Activated CD8-positive, alpha-beta memory T cell treated with anti-CD3 and anti-CD28 coated beads, Interleukin-2, amount 50 U/mL, for 1 hour (primary cell): ENCODE results near the gene TSTD2.
"Not testable (repeated sequence)": the region's sequence is repeated elsewhere in the genome, so short reads cannot be mapped to it uniquely, and the experiment has no call there.

Experiments used
- DNase-seq: peaks from one replicate; pipeline ENCODE4 v3.0.0-alpha.2; 2020; ENCODE audit errors: extremely low read depth

The TSTD2 gene

DNA sequence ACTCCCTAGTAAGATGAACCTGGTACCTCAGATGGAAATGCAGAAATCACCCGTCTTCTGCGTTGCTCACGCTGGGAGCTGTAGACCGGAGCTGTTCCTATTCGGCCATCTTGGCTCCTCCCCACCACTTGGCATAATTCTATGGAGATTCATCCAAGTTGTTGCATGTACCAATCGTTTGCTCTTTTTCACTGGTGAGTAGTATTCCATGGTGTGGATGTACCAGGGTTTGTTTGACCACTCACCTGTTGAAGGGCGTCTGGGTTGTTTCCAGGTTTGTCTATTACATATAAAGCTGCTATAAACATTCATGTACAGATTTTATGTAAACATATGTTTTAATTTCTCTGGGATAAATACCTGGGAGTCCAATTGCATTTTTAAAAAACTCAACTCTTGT, 46.3 kb downstream of the TSTD2 start:
- DNase-seq = not testable (repeated sequence)

DNA sequence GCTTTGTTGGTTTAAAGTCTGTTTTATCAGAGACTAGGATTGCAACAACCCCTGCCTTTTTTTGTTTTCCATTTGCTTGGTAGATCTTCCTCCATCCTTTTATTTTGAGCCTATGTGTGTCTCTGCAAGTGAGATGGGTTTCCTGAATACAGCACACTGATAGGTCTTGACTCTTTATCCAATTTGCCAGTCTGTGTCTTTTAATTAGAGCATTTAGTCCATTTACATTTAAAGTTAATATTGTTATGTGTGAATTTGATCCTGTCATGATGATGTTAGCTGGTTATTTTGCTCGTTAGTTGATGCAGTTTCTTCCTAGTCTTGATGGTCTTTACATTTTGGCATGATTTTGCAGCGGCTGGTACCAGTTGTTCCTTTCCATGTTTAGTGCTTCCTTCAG, 48.4 kb downstream of the TSTD2 start:
- DNase-seq = not testable (repeated sequence)

GRCh38 chr9:97581590-97581989, 51.6 kb downstream of the TSTD2 start:
- not testable (repeated sequence) for DNase-seq

- no peak for DNase-seq
Observed at GRCh38 chr9:97579914-97580313, 53.3 kb downstream of the TSTD2 start.

GRCh38 chr9:97578846-97579245, 54.3 kb downstream of the TSTD2 start:
- DNase-seq = no peak

DNA sequence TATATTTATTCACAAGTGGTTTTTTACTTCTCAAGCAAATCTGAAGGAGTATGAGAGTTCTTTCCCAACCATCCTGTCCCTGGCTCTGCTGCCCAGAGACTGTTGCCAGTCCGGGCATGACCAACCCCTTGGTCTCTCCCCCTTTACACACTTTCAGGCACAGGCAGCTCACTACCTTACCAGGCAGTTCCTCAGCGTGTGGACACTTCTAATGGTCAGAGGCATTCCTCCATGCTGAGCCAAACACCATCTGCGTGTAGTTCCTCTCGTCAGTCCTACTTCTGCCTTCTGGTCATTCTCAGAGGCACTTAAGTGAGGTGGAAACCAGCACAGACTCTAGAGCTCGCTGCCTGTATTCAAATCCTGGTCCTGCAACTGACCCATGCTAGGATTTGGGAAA, 56.1 kb downstream of the TSTD2 start:
- no peak for DNase-seq

DNA sequence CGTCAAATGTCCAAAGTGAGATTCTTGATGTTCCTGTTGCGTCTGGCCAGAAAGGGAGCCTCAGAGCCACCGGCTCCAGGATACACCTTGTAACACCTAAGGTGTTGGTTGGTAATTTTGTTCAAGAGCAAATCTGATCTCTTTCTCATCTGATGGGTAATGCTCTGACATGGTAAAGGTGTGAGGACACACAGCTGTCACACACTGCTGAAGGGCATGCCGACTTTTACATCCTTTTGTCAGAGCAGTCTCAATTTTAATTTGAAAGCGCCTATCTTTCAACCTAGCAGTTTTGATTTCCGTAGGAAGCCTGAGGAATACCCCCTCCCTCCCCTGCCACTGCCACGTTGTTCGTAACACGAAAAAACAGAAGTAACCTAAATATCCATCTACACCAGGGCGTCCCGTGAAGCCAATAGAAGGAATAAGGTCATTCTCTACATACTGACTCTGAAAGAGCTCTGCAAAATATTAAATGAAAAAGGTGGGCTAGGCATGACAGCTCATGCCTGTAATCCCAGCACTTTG, 57.4 kb downstream of the TSTD2 start:
- DNase-seq = no peak

- DNase-seq = not testable (repeated sequence)
Observed at GRCh38 chr9:97574921-97575672, 58.1 kb downstream of the TSTD2 start.

- DNase-seq = not testable (repeated sequence)
Observed at GRCh38 chr9:97574101-97574571, 59.0 kb downstream of the TSTD2 start.

- no peak for DNase-seq
Observed at GRCh38 chr9:97573482-97574073, 59.6 kb downstream of the TSTD2 start.

DNA sequence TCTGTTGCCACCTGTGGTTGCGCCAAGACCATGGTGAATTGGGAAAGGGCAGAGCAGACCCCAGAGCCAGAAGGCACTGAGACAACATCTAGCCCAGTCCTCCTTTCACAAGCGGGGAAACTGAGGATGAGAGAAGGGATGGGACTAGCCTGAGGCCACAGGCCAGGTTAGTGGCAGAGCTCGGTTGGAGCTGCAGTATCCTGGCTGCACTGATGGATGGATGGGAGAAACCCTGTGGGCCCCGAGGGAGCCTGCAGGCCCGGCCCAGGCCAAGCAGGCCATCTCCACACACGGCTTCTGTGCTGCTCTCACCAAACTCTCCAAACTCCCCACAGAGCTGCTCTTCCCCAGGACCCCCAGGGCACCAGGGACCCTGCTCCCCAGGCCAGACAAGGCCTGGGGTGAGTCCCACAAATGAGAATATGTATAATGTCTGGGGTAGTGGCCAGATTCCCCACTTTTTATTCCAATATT, 60.2 kb downstream of the TSTD2 start:
- no peak for DNase-seq

DNA sequence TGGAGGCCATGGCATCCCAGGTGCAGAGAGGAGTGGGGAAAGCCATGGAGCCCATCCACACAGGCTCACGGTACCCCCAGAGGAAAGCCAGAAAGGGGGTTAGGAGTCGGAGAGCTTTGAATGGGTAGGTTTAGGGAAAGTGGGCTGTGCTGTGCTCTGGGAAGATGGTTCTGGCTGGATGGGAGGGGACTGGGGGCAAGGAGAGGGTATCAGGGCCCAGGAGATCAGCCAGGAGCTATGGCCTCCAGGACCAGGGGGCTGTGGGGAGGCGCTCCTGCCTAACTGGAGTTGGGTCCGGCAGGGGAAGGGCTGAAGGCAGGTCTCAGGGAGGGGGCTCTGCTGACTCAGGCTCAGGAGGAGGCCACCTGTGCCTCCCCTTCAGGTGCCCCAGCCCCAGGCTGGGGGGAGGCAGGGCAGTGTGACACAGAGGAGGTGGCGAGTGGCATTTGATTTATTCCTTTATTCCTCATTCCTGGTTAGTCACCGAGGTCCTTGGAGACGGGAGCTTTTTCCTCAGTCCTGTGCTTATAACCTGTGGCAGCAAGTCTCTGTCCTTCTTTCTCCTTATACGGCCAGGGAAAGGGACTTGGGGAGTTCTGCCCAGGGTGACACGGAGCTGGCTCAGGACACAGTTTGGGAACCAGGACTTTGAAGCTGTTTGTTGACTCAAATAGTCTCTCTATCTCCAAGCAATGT, 60.8 kb downstream of the TSTD2 start:
- DNase-seq = no peak

DNA sequence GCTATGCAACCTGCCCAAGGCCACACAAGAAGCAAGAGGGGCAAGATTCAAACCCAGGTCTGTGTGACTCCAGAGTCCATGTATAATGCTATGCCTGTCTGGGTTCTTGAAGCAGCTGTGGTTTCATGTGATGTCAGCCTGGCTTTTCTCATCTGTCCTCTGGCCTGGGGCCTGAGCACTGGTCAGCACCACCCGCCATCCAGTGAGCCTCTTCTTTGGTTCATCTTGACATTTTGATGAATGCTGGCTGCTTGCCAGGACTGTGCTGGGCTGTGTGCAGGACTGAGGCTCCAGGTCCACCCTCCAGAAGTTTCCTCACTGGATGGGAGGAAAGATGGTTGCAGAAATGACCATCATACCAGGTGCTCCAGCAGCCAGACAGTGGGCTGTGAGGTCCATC, 61.5 kb downstream of the TSTD2 start:
- no peak for DNase-seq

- DNase-seq = no peak
Observed at GRCh38 chr9:97570899-97571298, 62.3 kb downstream of the TSTD2 start.

DNA sequence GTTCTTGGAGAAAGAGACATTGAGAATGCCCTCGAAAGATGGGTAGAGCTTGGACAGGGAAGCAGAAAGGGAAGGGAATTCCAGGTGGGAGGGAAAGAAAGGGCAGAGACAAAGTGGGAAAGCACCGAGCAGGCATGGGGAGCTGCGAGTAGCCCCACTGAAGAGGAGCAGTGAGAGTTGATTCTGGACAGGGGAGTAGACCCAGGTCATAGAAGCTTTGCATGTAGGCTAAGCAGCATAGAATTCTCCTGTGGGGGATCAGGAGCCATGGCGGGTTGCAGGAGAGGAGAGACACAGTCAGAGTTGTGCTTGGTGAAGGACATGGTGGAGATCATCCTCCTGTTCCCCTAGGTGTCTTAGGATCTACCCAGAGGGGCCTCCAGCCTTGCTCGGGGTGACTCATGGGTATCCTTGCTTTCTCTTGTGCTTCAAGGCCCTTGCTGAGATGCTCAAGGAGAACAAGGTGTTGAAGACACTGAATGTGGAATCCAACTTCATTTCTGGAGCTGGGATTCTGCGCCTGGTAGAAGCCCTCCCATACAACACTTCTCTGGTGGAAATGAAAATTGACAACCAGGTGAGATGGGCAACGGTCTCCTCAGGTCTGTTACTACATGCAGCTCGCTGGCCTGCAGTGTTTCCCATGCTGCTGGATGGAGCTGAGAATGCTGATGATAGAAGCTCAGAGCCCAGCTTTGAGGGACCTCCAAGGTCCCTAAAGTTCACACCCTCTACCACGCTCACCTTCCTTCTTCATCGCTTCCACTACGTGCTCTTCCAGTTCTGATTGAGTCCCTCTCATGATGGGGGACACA, 64.5 kb downstream of the TSTD2 start:
- no peak for DNase-seq

- no peak for DNase-seq
Observed at GRCh38 chr9:97567894-97568202, 65.3 kb downstream of the TSTD2 start.

DNA sequence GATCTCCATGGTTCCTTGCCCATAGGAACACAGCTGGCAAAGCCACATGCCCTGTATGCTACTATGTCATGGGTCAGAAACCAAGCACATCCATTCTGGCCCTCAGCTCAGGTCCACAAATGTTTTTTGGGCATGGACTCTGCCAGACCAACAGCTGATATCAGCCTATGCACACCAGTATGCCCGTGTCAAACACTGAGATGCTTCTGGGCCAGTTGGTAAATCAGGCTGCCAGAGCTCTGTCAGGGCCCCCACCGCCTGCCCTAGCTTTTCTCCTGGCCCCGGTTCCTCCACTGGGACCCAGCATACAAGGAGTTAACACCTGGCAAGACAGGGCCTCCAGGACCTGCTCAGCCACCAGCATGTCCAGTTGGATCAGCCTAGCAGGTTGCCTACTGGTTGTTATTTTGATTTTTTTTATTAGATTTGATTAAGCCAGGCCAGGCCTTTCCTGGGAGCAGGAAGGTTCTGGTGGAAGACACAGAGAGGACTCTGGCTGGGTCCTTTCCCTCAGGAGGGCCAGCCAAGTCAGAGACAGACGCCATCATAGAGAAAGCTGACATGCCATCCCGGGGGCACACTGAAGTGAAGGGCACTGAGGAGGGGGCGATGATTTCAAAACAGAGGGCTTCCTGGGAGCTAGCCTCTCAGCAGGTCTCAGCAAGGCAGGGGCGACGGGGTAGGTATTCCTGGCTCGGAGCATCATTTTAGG, 65.8 kb downstream of the TSTD2 start:
- no peak for DNase-seq

DNA sequence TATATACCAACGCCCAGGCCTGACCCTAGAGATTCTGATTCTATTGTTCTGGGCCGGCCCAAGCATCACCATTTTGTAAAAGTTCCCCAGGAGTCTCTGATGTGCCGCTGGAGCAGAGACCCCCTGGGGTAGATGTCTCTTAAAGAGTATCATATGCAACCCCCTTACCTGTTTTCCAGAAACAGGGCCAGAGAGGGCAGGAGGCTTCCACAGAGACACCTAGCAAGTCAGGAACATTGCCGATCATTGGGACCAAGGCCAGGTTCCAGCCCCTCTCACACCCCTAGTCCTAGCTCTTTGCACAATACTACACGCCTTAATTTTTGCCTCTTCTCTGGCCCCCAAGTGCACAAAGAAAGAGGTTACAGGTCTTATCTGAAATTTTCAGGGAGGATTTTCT, 67.9 kb downstream of the TSTD2 start:
- no peak for DNase-seq

- DNase-seq = no peak
Observed at GRCh38 chr9:97564291-97565175, 68.6 kb downstream of the TSTD2 start.

DNA sequence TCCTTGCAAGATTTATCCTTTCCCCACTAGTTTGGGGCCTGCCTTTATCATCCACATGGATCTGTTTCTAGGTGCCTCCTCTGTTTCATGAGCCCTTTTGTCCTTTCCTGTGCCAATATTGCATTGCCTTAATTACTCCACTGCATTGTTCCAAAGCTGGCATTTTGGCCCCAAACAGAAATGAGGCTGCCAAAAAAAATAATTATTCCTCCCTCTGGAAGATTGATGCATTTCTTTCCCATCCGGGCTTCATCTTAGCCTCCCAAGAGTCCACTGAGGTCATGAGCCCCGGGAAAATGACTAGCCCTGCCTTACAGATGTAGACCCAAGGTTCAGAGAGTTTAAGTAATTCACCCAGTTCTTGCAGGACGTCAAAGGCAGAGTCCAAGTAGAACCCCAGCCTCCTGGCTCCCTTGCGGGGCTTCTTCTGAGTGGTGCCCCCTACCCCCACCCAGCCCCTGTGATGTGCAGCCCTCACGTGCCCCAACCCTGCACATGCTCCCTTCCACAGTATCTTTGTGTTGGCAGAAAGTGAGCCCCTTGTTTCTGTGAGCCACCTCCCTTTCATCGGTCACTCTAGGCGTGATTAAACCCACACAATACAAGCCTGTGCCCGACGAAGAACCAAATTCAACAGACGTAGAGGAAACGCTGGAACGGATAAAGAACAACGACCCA, 69.6 kb downstream of the TSTD2 start:
- no peak for DNase-seq
